H1 (cell line): ENCODE results near the gene ATP6V1C2. TPM values are rescaled to one million over a fixed set of nuclear protein-coding genes. Genes with fewer than 3 reads are reported as not detected.

Experiments
- CTCF ChIA-PET: fragments of 300-600 bp; sonication (Branson Sonifier 250); formaldehyde crosslinking; loops from one replicate; lab custom pipeline; 2021; ENCODE audit not compliant: partially characterized antibody; lab: Charles Lee
- POLR2A ChIA-PET: fragments of 300-600 bp; sonication (Branson Sonifier 250); formaldehyde crosslinking; loops from one replicate; lab custom pipeline; 2021; ENCODE audit warnings: inconsistent platforms; ENCODE audit not compliant: partially characterized antibody; lab: Charles Lee
- DNase-seq, 2 experiments: peaks; one replicate each; pipeline versions ENCODE4 v3.0.0 to v3.0.0-alpha.2; 2010 to 2022; ENCODE audit warnings: low spot score in 2 of 2, low read depth in 1 of 2, mixed read lengths in 1 of 2
- FAIRE-seq: peaks from 2 replicates; lab custom pipeline; 2011; peaks lifted over from hg19 to GRCh38; lab: Jason Lieb, UNC
- H2AFZ ChIP-seq: 2 replicates; pipeline ENCODE4 v1.8.1; 2012; ENCODE audit warnings: low read length, inconsistent platforms
- H2AK5ac ChIP-seq: 2 replicates; pipeline ENCODE4 v1.6.1; 2013; ENCODE audit warnings: low read depth, low read length
- H2BK120ac ChIP-seq: replicated peaks from 2 replicates; pipeline ENCODE3; 2013; ENCODE audit warnings: low read depth, low read length, inconsistent platforms
- H2BK12ac ChIP-seq: 2 replicates; pipeline ENCODE4 v1.6.1; 2013; ENCODE audit warnings: low read depth, low read length
- H2BK15ac ChIP-seq: 2 replicates; pipeline ENCODE4 v1.6.1; 2013; ENCODE audit warnings: low read length
- H2BK20ac ChIP-seq: 2 replicates; pipeline ENCODE4 v1.6.1; 2013; ENCODE audit warnings: low read length
- H2BK5ac ChIP-seq: 2 replicates; pipeline ENCODE4 v1.6.1; 2013; ENCODE audit warnings: low read depth, low read length
- H3K14ac ChIP-seq: 2 replicates; pipeline ENCODE4 v1.6.1; 2013; ENCODE audit warnings: inconsistent platforms; ENCODE audit not compliant: insufficient read length
- H3K18ac ChIP-seq: 2 replicates; pipeline ENCODE4 v1.6.1; 2013; ENCODE audit warnings: low read length; ENCODE audit errors: extremely low read depth
- H3K23ac ChIP-seq: 2 replicates; pipeline ENCODE4 v1.6.1; 2013; ENCODE audit warnings: inconsistent platforms; ENCODE audit not compliant: insufficient read length
- H3K23me2 ChIP-seq: 2 replicates; pipeline ENCODE4 v1.6.1; 2013; ENCODE audit warnings: low read depth, low read length
- H3K27ac ChIP-seq: 2 replicates; pipeline ENCODE4 v1.6.1; 2011; ENCODE audit warnings: low read depth, low read length, inconsistent platforms
- H3K27me3 ChIP-seq, 4 experiments: replicated peaks in 1 of 4; 1 replicate in 1 of 4; 2 replicates in 3 of 4; pipeline versions ENCODE4 v1.6.1 to v1.8.1; 2011 to 2013; ENCODE audit warnings: low read length in 3 of 4, mild to moderate bottlenecking in 3 of 4, inconsistent platforms in 2 of 4, mixed read lengths in 2 of 4, moderate library complexity in 1 of 4; ENCODE audit not compliant: control insufficient read depth in 3 of 4, insufficient read depth in 3 of 4; ENCODE audit errors: extremely low read depth in 1 of 4
- H3K36me3 ChIP-seq, 4 experiments: 2 replicates each; pipeline versions ENCODE4 v1.6.1 to v1.8.1; 2011 to 2013; ENCODE audit warnings: mild to moderate bottlenecking in 4 of 4, low read length in 3 of 4, moderate library complexity in 2 of 4, control low read depth in 1 of 4, inconsistent platforms in 1 of 4; ENCODE audit not compliant: insufficient read depth in 4 of 4, control insufficient read depth in 2 of 4
- H3K4ac ChIP-seq: replicated peaks from 2 replicates; pipeline ENCODE3; 2013; ENCODE audit warnings: low read length, low read depth, mixed read lengths, inconsistent platforms; ENCODE audit not compliant: insufficient read length
- H3K4me1 ChIP-seq, 4 experiments: replicated peaks in 1 of 4; 1 replicate in 1 of 4; 2 replicates in 3 of 4; pipeline versions ENCODE4 v1.6.1 to v1.8.1; 2011 to 2013; ENCODE audit warnings: low read length in 3 of 4, inconsistent platforms in 2 of 4, mixed read lengths in 1 of 4; ENCODE audit not compliant: insufficient read depth in 4 of 4, control insufficient read depth in 3 of 4
- H3K4me2 ChIP-seq, 2 experiments: 2 replicates each; pipeline versions ENCODE4 v1.6.1 to v1.8.1; 2011 to 2013; ENCODE audit warnings: low read depth in 2 of 2, low read length in 2 of 2, control low read depth in 1 of 2, inconsistent platforms in 1 of 2, mild to moderate bottlenecking in 1 of 2; ENCODE audit not compliant: insufficient read depth in 1 of 2
- H3K4me3 ChIP-seq, 4 experiments: fragments of 200-600, 300-600 bp in 1 of 4; sonication (generic), shearing (Covaris generic), sonication (Bioruptor Twin) in 1 of 4; 2 replicates each; pipeline versions ENCODE4 v1.5.1 to v1.8.1; 2011 to 2016; ENCODE audit warnings: low read length in 4 of 4, low read depth in 3 of 4, control low read depth in 2 of 4, inconsistent platforms in 2 of 4, mild to moderate bottlenecking in 2 of 4, mixed read lengths in 1 of 4, moderate library complexity in 1 of 4; ENCODE audit not compliant: insufficient read depth in 2 of 4; ENCODE audit errors: extremely low read depth in 1 of 4
- H3K56ac ChIP-seq: replicated peaks from 2 replicates; pipeline ENCODE3; 2013; ENCODE audit warnings: low read depth, mild to moderate bottlenecking, mixed read lengths, low read length, inconsistent platforms; ENCODE audit not compliant: insufficient read length
- H3K79me1 ChIP-seq: 2 replicates; pipeline ENCODE4 v1.6.1; 2013; ENCODE audit warnings: low read depth, low read length, control low read depth
- H3K79me2 ChIP-seq, 2 experiments: 2 replicates each; pipeline versions ENCODE4 v1.6.1 to v1.8.1; 2012 to 2013; ENCODE audit warnings: low read length in 2 of 2, mild to moderate bottlenecking in 2 of 2, inconsistent platforms in 1 of 2; ENCODE audit not compliant: insufficient read depth in 2 of 2, control insufficient read depth in 1 of 2
- H3K9ac ChIP-seq, 4 experiments: replicated peaks in 1 of 4; 1 replicate in 1 of 4; 2 replicates in 3 of 4; pipeline versions ENCODE4 v1.6.1 to v1.8.1; 2011 to 2013; ENCODE audit warnings: low read depth in 3 of 4, low read length in 3 of 4, control low read depth in 2 of 4, mild to moderate bottlenecking in 2 of 4, moderate library complexity in 2 of 4, inconsistent platforms in 1 of 4; ENCODE audit errors: extremely low read depth in 1 of 4
- H3K9me3 ChIP-seq, 2 experiments: 2 replicates each; pipeline versions ENCODE4 v1.6.1 to v1.8.1; 2012 to 2013; ENCODE audit warnings: mild to moderate bottlenecking in 2 of 2, moderate library complexity in 2 of 2, control low read depth in 1 of 2, inconsistent platforms in 1 of 2, low read depth in 1 of 2, low read length in 1 of 2, mixed read lengths in 1 of 2; ENCODE audit not compliant: insufficient read depth in 2 of 2
- H4K20me1 ChIP-seq, 2 experiments: replicated peaks in 1 of 2; 2 replicates each; pipeline versions ENCODE3 to v1.8.1; 2011 to 2013; ENCODE audit warnings: inconsistent platforms in 2 of 2, low read length in 2 of 2, mild to moderate bottlenecking in 1 of 2; ENCODE audit not compliant: insufficient read depth in 2 of 2, control insufficient read depth in 1 of 2
- H4K5ac ChIP-seq: 2 replicates; pipeline ENCODE4 v1.6.1; 2013; ENCODE audit warnings: low read length, low read depth, mixed read lengths, inconsistent platforms; ENCODE audit not compliant: insufficient read length
- H4K8ac ChIP-seq: 2 replicates; pipeline ENCODE4 v1.8.0; 2013; ENCODE audit warnings: mild to moderate bottlenecking, moderate library complexity, low read length, inconsistent platforms; ENCODE audit not compliant: insufficient read depth; ENCODE audit errors: extremely low read depth
- H4K91ac ChIP-seq: replicated peaks from 2 replicates; pipeline ENCODE3; 2013; ENCODE audit warnings: low read length, mixed read lengths, inconsistent platforms; ENCODE audit not compliant: insufficient read length
- BRCA1 ChIP-seq: IDR thresholded peaks from 2 replicates; pipeline ENCODE4 v1.6.1; 2012; ENCODE audit warnings: low read depth, low read length, improper control_type of control experiment
- CBX8 ChIP-seq: fragments of 300-800, 300-1000 bp; sonication (generic); IDR thresholded peaks from 2 replicates; pipeline ENCODE4 v1.7.1; 2016; ENCODE audit warnings: low read depth, low read length, borderline replicate concordance
- CTBP2 ChIP-seq: IDR thresholded peaks from 2 replicates; pipeline ENCODE4 v1.7.0; 2011; ENCODE audit warnings: borderline replicate concordance, mild to moderate bottlenecking, moderate library complexity, mixed read lengths, low read length; ENCODE audit not compliant: insufficient read depth, insufficient read length
- GTF2F1 ChIP-seq: IDR thresholded peaks from 2 replicates; pipeline ENCODE4 v1.6.1; 2012; ENCODE audit warnings: low read depth, low read length, improper control_type of control experiment, borderline replicate concordance
- MAFK ChIP-seq: IDR thresholded peaks from 2 replicates; pipeline ENCODE4 v1.6.1; 2012; ENCODE audit warnings: low read depth, mild to moderate bottlenecking, improper control_type of control experiment, low read length
- NRF1 ChIP-seq: IDR thresholded peaks from 2 replicates; pipeline ENCODE4 v1.6.1; 2011; ENCODE audit warnings: mild to moderate bottlenecking, low read depth, low read length, improper control_type of control experiment
- SP4 ChIP-seq: IDR thresholded peaks from 2 replicates; pipeline ENCODE4 v1.6.1; 2012; ENCODE audit warnings: low read length, inconsistent platforms
- WGBS, 2 experiments: shearing (Covaris generic) in 1 of 2; methylation state at CpG; one replicate each; pipeline versions ENCODE4 v1.1.6 to v1.1.7; 2013 to 2015; ENCODE audit warnings: low lambda C conversion rate in 2 of 2, mixed read lengths in 2 of 2, inconsistent platforms in 1 of 2, low coverage in 1 of 2, missing lambda C conversion rate in 1 of 2; ENCODE audit not compliant: insufficient replicate concordance in 2 of 2, insufficient coverage in 1 of 2, insufficient read length in 1 of 2; ENCODE audit errors: extremely low coverage in 1 of 2, missing lambda C conversion rate in 1 of 2; 5-methylcytosine and 5-hydroxymethylcytosine counted together
- polyA plus RNA-seq, 7 experiments: library from polyadenylated mRNA; depleted of rRNA in 3 of 7; stranded (reverse) in 5 of 7; unstranded in 2 of 7; fragments of >200 nt in 5 of 7; fragments of 200-250 nt in 2 of 7; gene quantifications; 1 replicate in 5 of 7; 2 replicates in 1 of 7; 4 replicates in 1 of 7; pipeline versions ENCODE4 v1.2.1 to v1.2.3, GENCODE V29; 2011 to 2013; ENCODE audit warnings: missing spikeins in 2 of 7, mixed read lengths in 2 of 7
- total RNA-seq: library from RNA; stranded (reverse); fragmentation: NEBNext Ultra II Directional; extraction: Animal tissue kit (Norgen Biotek cat#: 25700); gene quantifications from 2 replicates; pipeline ENCODE4 v1.2.1, GENCODE V29; 2021

ATP6V1C2 gene
- total and polyA plus RNA-seq, 2 of the 8 experiments (the other 6 are each of a cell fraction or from before 2014, with no cell fraction given), result 0.29 to 0.74 TPM

GRCh38 chr2:10680214-10680613, 41.2 kb upstream of the ATP6V1C2 start:
- no peak overlapping the region for H3K4ac ChIP-seq
- DNase-seq (no peak), FAIRE-seq (no peak)
- no peak overlapping the region for H3K23ac ChIP-seq
- H3K9me3 ChIP-seq, result no peaks in the 10 kb centered on the region
- no peak overlapping the region for H3K27ac ChIP-seq
- no peak overlapping the region for H4K91ac ChIP-seq
- peaks cover 2 to 4% of the 10 kb centered on the region in 2 experiments for H4K20me1 ChIP-seq
- H3K18ac ChIP-seq, result no peak overlapping the region
- H2AK5ac ChIP-seq, result no peak overlapping the region
- H3K4me2 ChIP-seq, result no peak overlapping the region
- H3K4me1 ChIP-seq, result no peaks in the 10 kb centered on the region; a peak in 1 of 7 replicates
- no peak overlapping the region for H2BK12ac ChIP-seq
- ChIA-PET CTCF (interaction anchor here (0.7 to 1.0 kb wide), 2 partner anchors 16 to 1217 kb away, joined by 3 to 6 read pairs; no protein-coding TSS in a partner anchor), POLR2A (interaction anchor here (1.3 kb wide), 1 partner anchor 9 kb away, joined by 4 read pairs; no protein-coding TSS in a partner anchor)
- no peaks in the 10 kb centered on the region for H3K27me3 ChIP-seq
- H4K8ac ChIP-seq, result no peak overlapping the region
- no peak overlapping the region for H3K9ac ChIP-seq
- H3K14ac ChIP-seq, result no peak overlapping the region
- no peak overlapping the region for H2BK5ac ChIP-seq
- H3K4me3 ChIP-seq, result no peak overlapping the region
- no peak overlapping the region for H4K5ac ChIP-seq
- no peaks in the 10 kb centered on the region for H3K23me2 ChIP-seq
- TF ChIP-seq CBX8 (no peak), SP4 (no peak), MAFK (no peak), GTF2F1 (no peak), CTBP2 (no peak), NRF1 (no peak), BRCA1 (no peak)
- H2BK20ac ChIP-seq, result no peak overlapping the region
- H3K36me3 ChIP-seq, result peaks cover 4 to 27% (median 10%) of the 10 kb centered on the region in 4 experiments
- peaks cover 0 to 19% of the 10 kb centered on the region in 2 experiments; a peak in 2 of 4 replicates for H3K79me2 ChIP-seq
- H2BK120ac ChIP-seq, result no peak overlapping the region
- no peak overlapping the region for H2BK15ac ChIP-seq
- H3K79me1 ChIP-seq, result peaks cover 3% of the 10 kb centered on the region; the same call in 1 of the 2 replicates
- 57% methylated on average over 1 of the region's 1 CpG; no CpG with 5 or more reads in 1 of the 2 experiments for WGBS, 2 experiments
- no peak overlapping the region for H3K56ac ChIP-seq
- no peak overlapping the region for H2AFZ ChIP-seq
